ENCODE measurements around the gene NXF1. TPM values are rescaled to one million over a fixed set of nuclear protein-coding genes. Genes with fewer than 3 reads are reported as not detected.
A peak's percentile ranks its signal among the peaks of the same experiment; 100 is the strongest.
"Not testable (repeated sequence)": the region's sequence is repeated elsewhere in the genome, so short reads cannot be mapped to it uniquely, and the experiment has no call there.

Gene NXF1
- total and polyA plus RNA-seq, 2 experiments from 2014 or later, result 37.2 to 71.9 TPM

GRCh38 chr11:62752994-62753735 is 52.1 kb downstream of the NXF1 start:
- TF ChIP-seq EZH2phosphoT487 (IDR thresholded peaks at IDR 0.05; ENCODE audit: low read depth, severe bottlenecking, unreplicated experiment) (no peak), EZH2 (IDR thresholded peaks at IDR 0.05; ENCODE audit: borderline replicate concordance) (no peak), CTCF (IDR thresholded peaks at IDR 0.05; ENCODE audit: poor library complexity) (no peak)
- no peaks in the 10 kb centered on the region for H3K9me3 ChIP-seq (ENCODE audit: low read depth)
- H3K4me2 ChIP-seq, result peak overlapping the region; percentile 75
- DNase-seq (ENCODE audit: low spot score), result no peak
- H3K9me2 ChIP-seq (replicated peaks; ENCODE audit: insufficient read depth), result no peaks in the 10 kb centered on the region
- 90% methylated on average over 15 of the region's 15 CpGs for WGBS (ENCODE audit: low lambda C conversion rate, missing lambda C conversion rate)
- peak overlapping the region; percentile 70 for H2AFZ ChIP-seq
- peaks cover 12% of the 10 kb centered on the region for H3K4me1 ChIP-seq (ENCODE audit: insufficient read depth)
- H3K79me2 ChIP-seq, result peaks cover 32% of the 10 kb centered on the region
- H3K27me3 ChIP-seq, result no peaks in the 10 kb centered on the region
- H3K27ac ChIP-seq, result peak overlapping the region; percentile 91
- H3K36me3 ChIP-seq (replicated peaks; ENCODE audit: insufficient read depth, low read depth), result no peaks in the 10 kb centered on the region
- peak overlapping the region; percentile 67 for H3K4me3 ChIP-seq
- no peaks in the 10 kb centered on the region for H4K20me1 ChIP-seq (ENCODE audit: insufficient read depth, poor library complexity, severe bottlenecking)

GRCh38 chr11:62752177-62752785 is 53.0 kb downstream of the NXF1 start:
- Histone ChIP-seq H3K9me2 (replicated peaks; ENCODE audit: insufficient read depth) (no peaks in the 10 kb centered on the region), H3K79me2 (peaks cover 32% of the 10 kb centered on the region), H3K27me3 (no peaks in the 10 kb centered on the region), H3K4me1 (ENCODE audit: insufficient read depth) (peaks cover 12% of the 10 kb centered on the region), H4K20me1 (ENCODE audit: insufficient read depth, poor library complexity, severe bottlenecking) (no peaks in the 10 kb centered on the region), H2AFZ (no peak overlapping the region), H3K4me3 (no peak overlapping the region), H3K4me2 (no peak overlapping the region), H3K27ac (no peak overlapping the region), H3K9me3 (ENCODE audit: low read depth) (no peaks in the 10 kb centered on the region), H3K36me3 (replicated peaks; ENCODE audit: insufficient read depth, low read depth) (no peaks in the 10 kb centered on the region)
- 98% methylated on average over 14 of the region's 14 CpGs for WGBS (ENCODE audit: low lambda C conversion rate, missing lambda C conversion rate)
- DNase-seq (ENCODE audit: low spot score), result no peak
- no peak for TF ChIP-seq EZH2phosphoT487 (IDR thresholded peaks at IDR 0.05; ENCODE audit: low read depth, severe bottlenecking, unreplicated experiment)
- TF ChIP-seq EZH2 (IDR thresholded peaks at IDR 0.05; ENCODE audit: borderline replicate concordance), result no peak
- no peak for TF ChIP-seq CTCF (IDR thresholded peaks at IDR 0.05; ENCODE audit: poor library complexity)

GRCh38 chr11:62749931-62750330 is 55.3 kb downstream of the NXF1 start:
- H3K4me2 ChIP-seq; DNase-seq (ENCODE audit: low spot score); H3K27ac ChIP-seq; H4K20me1 ChIP-seq (ENCODE audit: insufficient read depth, poor library complexity, severe bottlenecking); H3K9me2 ChIP-seq (replicated peaks; ENCODE audit: insufficient read depth); H3K27me3 ChIP-seq; H3K9me3 ChIP-seq (ENCODE audit: low read depth); H3K36me3 ChIP-seq (replicated peaks; ENCODE audit: insufficient read depth, low read depth); H2AFZ ChIP-seq; H3K4me3 ChIP-seq: not testable (repeated sequence)
- H3K4me1 ChIP-seq (ENCODE audit: insufficient read depth), result peaks cover 12% of the 10 kb centered on the region
- WGBS (ENCODE audit: low lambda C conversion rate, missing lambda C conversion rate), result 94% methylated on average over 5 of the region's 5 CpGs
- peaks cover 32% of the 10 kb centered on the region for H3K79me2 ChIP-seq

GRCh38 chr11:62747475-62748160 is 57.6 kb downstream of the NXF1 start:
- peaks cover 24% of the 10 kb centered on the region for H3K79me2 ChIP-seq
- H2AFZ ChIP-seq, result no peak overlapping the region
- H3K27me3 ChIP-seq, result no peaks in the 10 kb centered on the region
- no peak for DNase-seq (ENCODE audit: low spot score)
- H3K4me1 ChIP-seq (ENCODE audit: insufficient read depth), result peaks cover 4% of the 10 kb centered on the region
- 90% methylated on average over 9 of the region's 9 CpGs for WGBS (ENCODE audit: low lambda C conversion rate, missing lambda C conversion rate)
- no peak overlapping the region for H3K4me3 ChIP-seq
- no peaks in the 10 kb centered on the region for H4K20me1 ChIP-seq (ENCODE audit: insufficient read depth, poor library complexity, severe bottlenecking)
- no peak overlapping the region for H3K4me2 ChIP-seq
- H3K36me3 ChIP-seq (replicated peaks; ENCODE audit: insufficient read depth, low read depth), result no peaks in the 10 kb centered on the region
- H3K27ac ChIP-seq, result no peak overlapping the region
- TF ChIP-seq CTCF (IDR thresholded peaks at IDR 0.05; ENCODE audit: poor library complexity) (no peak), EZH2phosphoT487 (IDR thresholded peaks at IDR 0.05; ENCODE audit: low read depth, severe bottlenecking, unreplicated experiment) (no peak), EZH2 (IDR thresholded peaks at IDR 0.05; ENCODE audit: borderline replicate concordance) (no peak)
- H3K9me2 ChIP-seq (replicated peaks; ENCODE audit: insufficient read depth), result no peaks in the 10 kb centered on the region
- no peaks in the 10 kb centered on the region for H3K9me3 ChIP-seq (ENCODE audit: low read depth)
